ENCODE measurements around the gene CCDC175.

GRCh38 chr14:59601056-59601455 is 24.4 kb upstream of the CCDC175 start:
- TF ChIP-seq CTCF (IDR thresholded peaks at IDR 0.05), result no peak
- no peak for TF ChIP-seq POLR2A (IDR thresholded peaks at IDR 0.05)
- TF ChIP-seq EP300 (IDR thresholded peaks at IDR 0.05), result no peak

Measured in upper lobe of left lung (tissue), 4 donors.